NCI-H2227 (cell line): ENCODE results near the gene ARHGEF38.
"Not testable (repeated sequence)": the region's sequence is repeated elsewhere in the genome, so short reads cannot be mapped to it uniquely, and the experiment has no call there.

Experiments
- DNase-seq: peaks from one replicate; lab custom pipeline; 2025; ENCODE audit not compliant: unreplicated experiment; lab: John Stamatoyannopoulos, UW

The ARHGEF38 gene

GRCh38 chr4:105709081-105709450, 156.6 kb downstream of the ARHGEF38 start:
- DNase-seq: peak; percentile 38

GRCh38 chr4:105710012-105710600, 157.7 kb downstream of the ARHGEF38 start:
- no peak for DNase-seq

GRCh38 chr4:105710678-105711077, 158.3 kb downstream of the ARHGEF38 start:
- peak; percentile 21 for DNase-seq

- DNase-seq: no peak
These were observed 160.3 kb downstream of the ARHGEF38 start for GRCh38 chr4:105712766-105713165.

- DNase-seq: no peak
These were observed 161.7 kb downstream of the ARHGEF38 start for GRCh38 chr4:105714071-105714521.

- no peak for DNase-seq
These were observed 162.5 kb downstream of the ARHGEF38 start for GRCh38 chr4:105714932-105715331.

GRCh38 chr4:105715692-105716278, 163.4 kb downstream of the ARHGEF38 start:
- DNase-seq: peak; percentile 50

GRCh38 chr4:105719204-105719603, 166.8 kb downstream of the ARHGEF38 start:
- no peak for DNase-seq

- no peak for DNase-seq
These were observed 173.2 kb downstream of the ARHGEF38 start for GRCh38 chr4:105725623-105726022.

GRCh38 chr4:105729895-105730294, 177.5 kb downstream of the ARHGEF38 start:
- DNase-seq: not testable (repeated sequence)
